ENCODE results near the gene LIPC. TPM values are rescaled to one million over a fixed set of nuclear protein-coding genes. Genes with fewer than 3 reads are reported as not detected.

The LIPC gene
- polyA plus RNA-seq, 1 of the 3 experiments (the other 2 are of a cell fraction), result not detected

DNA sequence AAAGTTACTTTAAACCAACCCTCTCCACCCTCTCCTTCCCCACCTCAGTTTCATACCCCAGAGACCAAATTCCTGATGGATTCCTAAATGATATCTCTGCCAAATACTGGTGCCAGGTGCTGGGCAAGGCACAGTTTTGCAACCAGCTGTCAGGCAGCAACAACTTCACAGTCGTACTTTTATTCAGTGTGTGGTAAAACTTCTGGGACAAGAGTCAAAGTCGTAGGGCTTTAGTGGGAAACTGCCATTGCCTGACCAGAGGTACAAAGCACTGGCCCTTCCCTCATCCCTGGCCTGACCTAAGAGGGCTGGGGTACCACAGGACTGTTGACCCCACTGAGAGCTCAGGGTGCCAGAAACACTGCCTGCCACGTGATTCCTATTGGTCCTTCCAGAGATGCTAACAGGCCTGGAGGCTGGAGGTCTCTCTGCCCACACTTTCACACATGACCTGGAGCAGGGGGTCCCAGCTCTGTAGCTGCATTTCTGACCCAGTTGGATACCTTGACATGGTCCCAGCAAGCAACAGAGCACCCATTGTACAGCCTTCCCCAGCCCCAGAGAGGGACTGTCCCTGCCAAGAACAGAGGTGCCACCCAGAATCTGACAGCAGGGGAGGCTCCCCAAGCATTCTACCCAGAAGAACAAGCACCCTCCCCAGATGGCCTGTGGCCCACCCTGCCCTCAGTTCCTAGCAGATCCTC is 59.9 kb downstream of the LIPC start (continued):
- TF ChIP-seq, protein P1, sequence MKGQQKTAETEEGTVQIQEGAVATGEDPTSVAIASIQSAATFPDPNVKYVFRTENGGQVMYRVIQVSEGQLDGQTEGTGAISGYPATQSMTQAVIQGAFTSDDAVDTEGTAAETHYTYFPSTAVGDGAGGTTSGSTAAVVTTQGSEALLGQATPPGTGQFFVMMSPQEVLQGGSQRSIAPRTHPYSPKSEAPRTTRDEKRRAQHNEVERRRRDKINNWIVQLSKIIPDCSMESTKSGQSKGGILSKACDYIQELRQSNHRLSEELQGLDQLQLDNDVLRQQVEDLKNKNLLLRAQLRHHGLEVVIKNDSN (IDR thresholded peaks at IDR 0.05; ENCODE audit: borderline replicate concordance, low read depth), result no peak

DNA sequence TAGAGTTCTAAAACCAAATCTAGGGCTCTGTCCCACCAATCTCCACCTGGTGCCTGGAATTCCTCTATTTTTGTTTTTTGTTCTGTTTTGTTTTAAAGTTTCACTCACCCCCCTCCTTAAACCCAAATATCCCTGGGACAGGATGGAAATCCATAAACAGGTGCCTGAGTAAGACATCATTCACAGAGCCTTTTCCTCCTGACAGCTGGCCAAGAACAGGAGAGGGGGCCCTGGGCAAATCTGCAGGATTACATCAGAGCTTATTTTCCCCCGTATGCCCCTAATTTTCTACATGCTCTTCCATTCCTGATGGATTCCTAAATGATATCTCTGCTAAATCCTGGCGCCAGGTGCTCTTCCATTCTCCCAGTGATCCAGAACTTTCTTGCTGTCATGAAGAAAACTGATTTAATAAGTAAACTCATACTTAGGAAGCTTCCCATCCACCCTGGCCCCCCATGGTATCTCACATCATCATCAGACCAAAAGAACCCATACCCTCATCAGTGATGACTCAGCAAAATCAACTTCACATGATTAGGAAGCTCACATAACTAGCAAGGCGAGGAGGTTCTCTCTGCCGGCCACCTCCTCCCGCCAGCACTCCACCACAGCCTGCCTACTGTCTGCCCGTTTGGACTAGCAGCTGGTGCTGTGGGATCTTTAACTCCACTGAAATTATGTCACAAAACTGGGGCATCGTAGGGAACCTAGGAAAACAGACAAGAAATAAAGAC is 61.0 kb downstream of the LIPC start:
- Histone ChIP-seq H3K36me3 (replicated peaks in 1 of 2; ENCODE audit: control insufficient read depth in 1 of 2, insufficient read depth in 2 of 2, low read length in 1 of 2) (no peaks in the 10 kb centered on the region), H4K20me1 (ENCODE audit: insufficient read depth) (no peaks in the 10 kb centered on the region), H3K4me3 (ENCODE audit: low read depth in 2 of 2, low read length in 1 of 2) (no peak overlapping the region), H3K4me2 (no peak overlapping the region), H3K9me3 (no peaks in the 10 kb centered on the region), H3F3A (replicated peaks; ENCODE audit: insufficient read depth) (no peaks in the 10 kb centered on the region), H3K79me2 (ENCODE audit: insufficient read depth) (no peaks in the 10 kb centered on the region), H2AFZ (ENCODE audit: low read depth) (no peak overlapping the region), H3K27ac (ENCODE audit: low read depth in 2 of 2, low read length in 1 of 2) (no peak overlapping the region), H3K9me2 (no peaks in the 10 kb centered on the region), H3K9ac (no peak overlapping the region), H3K27me3 (ENCODE audit: insufficient read depth) (no peaks in the 10 kb centered on the region; the same call in 1 of the 2 replicates), H3K4me1 (ENCODE audit: control insufficient read depth in 1 of 2, insufficient read depth in 2 of 2, low read depth in 1 of 2, low read length in 1 of 2) (no peaks in the 10 kb centered on the region)
- DNase-seq, result no peak
- POLR2A ChIA-PET, result no interaction called here
- WGBS (ENCODE audit: low lambda C conversion rate), result 68% methylated on average over 7 of the region's 7 CpGs
- CTCF ChIA-PET, result interaction anchor here (0.9 to 1.2 kb wide), 2 partner anchors 9 to 223 kb away, joined by 3 read pairs; no protein-coding TSS in a partner anchor
- TF ChIP-seq TCF12 (IDR thresholded peaks at IDR 0.05) (no peak), GATA2 (CRISPR knock-in tag; IDR thresholded peaks at IDR 0.05) (no peak), ZBTB33 (IDR thresholded peaks at IDR 0.05; ENCODE audit: borderline replicate concordance, low read depth) (no peak), FOXJ3 (CRISPR knock-in tag; IDR thresholded peaks at IDR 0.05) (no peak), POLR2AphosphoS5 (IDR thresholded peaks at IDR 0.05; ENCODE audit: low read depth, low read length) (no peak), NFIC (IDR thresholded peaks at IDR 0.05; ENCODE audit: borderline replicate concordance) (no peak), FOSL2 (IDR thresholded peaks at IDR 0.05; ENCODE audit: borderline replicate concordance, low read depth) (no peak), CHD2 (IDR thresholded peaks at IDR 0.05; ENCODE audit: low read length, partially characterized antibody) (no peak), EZH2phosphoT487 (IDR thresholded peaks at IDR 0.05; ENCODE audit: borderline replicate concordance, low read depth) (no peak), YY1 (IDR thresholded peaks at IDR 0.05; ENCODE audit: low read depth) (no peak), PBX3 (IDR thresholded peaks at IDR 0.05) (no peak), MXI1 (IDR thresholded peaks at IDR 0.05; ENCODE audit: low read depth, low read length) (no peak)
- TF ChIP-seq, protein P2, sequence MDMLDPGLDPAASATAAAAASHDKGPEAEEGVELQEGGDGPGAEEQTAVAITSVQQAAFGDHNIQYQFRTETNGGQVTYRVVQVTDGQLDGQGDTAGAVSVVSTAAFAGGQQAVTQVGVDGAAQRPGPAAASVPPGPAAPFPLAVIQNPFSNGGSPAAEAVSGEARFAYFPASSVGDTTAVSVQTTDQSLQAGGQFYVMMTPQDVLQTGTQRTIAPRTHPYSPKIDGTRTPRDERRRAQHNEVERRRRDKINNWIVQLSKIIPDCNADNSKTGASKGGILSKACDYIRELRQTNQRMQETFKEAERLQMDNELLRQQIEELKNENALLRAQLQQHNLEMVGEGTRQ (IDR thresholded peaks at IDR 0.05; ENCODE audit: borderline replicate concordance, low read depth, low read length), result no peak
- TF ChIP-seq, protein P1 (IDR thresholded peaks at IDR 0.05; ENCODE audit: borderline replicate concordance, low read depth), result no peak
- TF ChIP-seq, protein P3, sequence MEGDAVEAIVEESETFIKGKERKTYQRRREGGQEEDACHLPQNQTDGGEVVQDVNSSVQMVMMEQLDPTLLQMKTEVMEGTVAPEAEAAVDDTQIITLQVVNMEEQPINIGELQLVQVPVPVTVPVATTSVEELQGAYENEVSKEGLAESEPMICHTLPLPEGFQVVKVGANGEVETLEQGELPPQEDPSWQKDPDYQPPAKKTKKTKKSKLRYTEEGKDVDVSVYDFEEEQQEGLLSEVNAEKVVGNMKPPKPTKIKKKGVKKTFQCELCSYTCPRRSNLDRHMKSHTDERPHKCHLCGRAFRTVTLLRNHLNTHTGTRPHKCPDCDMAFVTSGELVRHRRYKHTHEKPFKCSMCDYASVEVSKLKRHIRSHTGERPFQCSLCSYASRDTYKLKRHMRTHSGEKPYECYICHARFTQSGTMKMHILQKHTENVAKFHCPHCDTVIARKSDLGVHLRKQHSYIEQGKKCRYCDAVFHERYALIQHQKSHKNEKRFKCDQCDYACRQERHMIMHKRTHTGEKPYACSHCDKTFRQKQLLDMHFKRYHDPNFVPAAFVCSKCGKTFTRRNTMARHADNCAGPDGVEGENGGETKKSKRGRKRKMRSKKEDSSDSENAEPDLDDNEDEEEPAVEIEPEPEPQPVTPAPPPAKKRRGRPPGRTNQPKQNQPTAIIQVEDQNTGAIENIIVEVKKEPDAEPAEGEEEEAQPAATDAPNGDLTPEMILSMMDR (IDR thresholded peaks at IDR 0.05), result no peak
